Measurements from ENCODE around the gene WDR90. TPM values are rescaled to one million over a fixed set of nuclear protein-coding genes. Genes with fewer than 3 reads are reported as not detected.
"Not testable (repeated sequence)": the region's sequence is repeated elsewhere in the genome, so short reads cannot be mapped to it uniquely, and the experiment has no call there.

The WDR90 gene
- total RNA-seq, 1 experiment from 2014 or later: 47.9 TPM

GRCh38 chr16:687499-687898 lies 38.3 kb downstream of the WDR90 start:
- Mint-ChIP-seq H3K9me3 (ENCODE audit: unreplicated experiment) (no peaks in the 10 kb centered on the region), H3K4me1 (ENCODE audit: insufficient read depth, unreplicated experiment) (peaks cover 10% of the 10 kb centered on the region), H3K4me3 (ENCODE audit: unreplicated experiment) (no peak overlapping the region), H3K36me3 (ENCODE audit: insufficient read depth, unreplicated experiment) (peaks cover 67% of the 10 kb centered on the region), H3K27ac (ENCODE audit: low read depth, unreplicated experiment) (no peak overlapping the region), H3K27me3 (ENCODE audit: insufficient read depth, unreplicated experiment) (no peaks in the 10 kb centered on the region)
- TF ChIP-seq CTCF (IDR thresholded peaks at IDR 0.05; ENCODE audit: unreplicated experiment): no peak
- DNase-seq (ENCODE audit: unreplicated experiment): no peak
- POLR2A ChIA-PET: interaction anchor here (0.6 kb wide), 1 partner anchor 98 kb away, joined by 3 read pairs; the partner anchor contains the start of gene RAB40C
- intact Hi-C loops (cut with micrococcal nuclease): no loop called here
- BruUV-seq (replicated peaks): no TSS peak
- CTCF ChIA-PET: interaction anchor here (0.7 to 1.3 kb wide), 5 partner anchors 8 to 54 kb away, joined by 3 to 4 read pairs (median 3); no protein-coding TSS in a partner anchor

DNA sequence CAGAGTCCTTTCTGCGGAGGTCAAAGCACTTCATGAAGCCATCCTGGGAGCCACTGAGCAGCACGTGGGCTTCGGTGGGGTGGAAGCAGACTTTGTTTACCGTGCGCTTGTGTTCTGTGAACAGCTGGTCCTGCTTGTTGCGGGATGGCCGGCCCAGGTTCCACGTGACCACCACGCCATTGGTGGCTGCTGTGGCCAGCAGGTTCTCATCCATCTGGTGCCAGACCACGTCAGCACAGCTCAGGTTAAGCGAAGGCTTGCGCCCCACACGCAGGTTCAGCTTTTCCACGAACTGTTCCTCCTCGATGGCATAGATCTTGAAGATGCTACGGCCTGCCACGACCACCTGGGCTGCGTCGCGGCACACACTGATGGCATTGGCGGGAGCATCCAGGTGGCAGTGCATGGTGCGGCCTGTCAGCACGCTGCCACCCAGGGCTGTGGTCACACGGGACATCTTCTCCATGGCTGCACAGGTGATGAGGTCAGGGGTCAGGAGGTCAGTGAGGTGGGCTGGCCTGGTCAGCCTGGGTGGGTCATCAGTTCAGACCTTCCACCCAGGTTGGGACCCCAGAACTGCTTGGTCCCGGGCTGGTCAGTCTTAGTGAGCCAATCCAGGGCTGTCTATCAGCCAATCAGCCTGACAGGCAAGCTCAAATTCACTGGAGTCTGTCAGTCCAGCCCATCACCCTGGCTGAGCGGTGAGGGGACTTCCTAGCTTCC lies 40.2 kb downstream of the WDR90 start:
- intact Hi-C loops (cut with micrococcal nuclease): no loop called here
- POLR2A ChIA-PET: interaction anchor here (0.6 to 4.1 kb wide), 16 partner anchors 8 to 413 kb away, joined by 3 to 32 read pairs (median 4); partner anchors contain the start of genes ANTKMT, CCDC78, FBXL16 and METRN
- CTCF ChIA-PET: interaction anchor here (0.6 to 1.9 kb wide), 4 partner anchors 22 to 200 kb away, joined by 3 to 7 read pairs (median 5); no protein-coding TSS in a partner anchor
- Mint-ChIP-seq H3K27me3 (ENCODE audit: insufficient read depth, unreplicated experiment) (no peaks in the 10 kb centered on the region), H3K4me1 (ENCODE audit: insufficient read depth, unreplicated experiment) (peaks cover 10% of the 10 kb centered on the region), H3K9me3 (ENCODE audit: unreplicated experiment) (no peaks in the 10 kb centered on the region), H3K27ac (ENCODE audit: low read depth, unreplicated experiment) (peak overlapping the region; percentile 86), H3K4me3 (ENCODE audit: unreplicated experiment) (peak overlapping the region; percentile 87), H3K36me3 (ENCODE audit: insufficient read depth, unreplicated experiment) (peaks cover 66% of the 10 kb centered on the region)
- no peak for TF ChIP-seq CTCF (IDR thresholded peaks at IDR 0.05; ENCODE audit: unreplicated experiment)
- no TSS peak for BruUV-seq (replicated peaks)
- no peak for DNase-seq (ENCODE audit: unreplicated experiment)

DNA sequence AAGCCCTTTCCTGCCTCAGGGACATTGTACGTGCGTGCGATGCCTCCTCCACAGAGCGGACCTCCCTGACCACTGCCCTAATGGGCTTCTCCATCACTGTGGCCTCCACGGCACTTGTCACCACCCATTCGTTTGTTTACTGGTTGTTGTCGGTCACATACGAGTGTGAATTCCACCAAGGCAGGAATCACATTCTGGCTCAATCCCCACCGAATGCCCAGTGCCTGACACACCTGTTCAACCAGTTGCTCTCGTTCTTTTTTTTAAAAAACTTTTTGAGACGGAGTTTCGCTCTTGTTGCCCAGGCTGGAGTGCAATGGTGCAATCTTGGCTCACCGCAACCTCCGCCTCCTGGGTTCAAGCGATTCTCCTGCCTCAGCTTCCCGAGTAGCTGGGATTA lies 42.1 kb downstream of the WDR90 start:
- peak overlapping the region; percentile 87 for H3K4me3 Mint-ChIP-seq (ENCODE audit: unreplicated experiment)
- H3K27ac Mint-ChIP-seq (ENCODE audit: low read depth, unreplicated experiment); BruUV-seq (replicated peaks); intact Hi-C loops (cut with micrococcal nuclease); H3K27me3 Mint-ChIP-seq (ENCODE audit: insufficient read depth, unreplicated experiment); H3K9me3 Mint-ChIP-seq (ENCODE audit: unreplicated experiment); DNase-seq (ENCODE audit: unreplicated experiment): not testable (repeated sequence)
- H3K4me1 Mint-ChIP-seq (ENCODE audit: insufficient read depth, unreplicated experiment): peaks cover 10% of the 10 kb centered on the region
- ChIA-PET CTCF (interaction anchor here (0.6 kb wide), 1 partner anchor 306 kb away, joined by 3 read pairs; no protein-coding TSS in a partner anchor), POLR2A (interaction anchor here (1.1 to 4.1 kb wide), 5 partner anchors 10 to 29 kb away, joined by 3 to 32 read pairs (median 17); partner anchors contain the start of genes ANTKMT, METRN, RHBDL1 and STUB1)
- H3K36me3 Mint-ChIP-seq (ENCODE audit: insufficient read depth, unreplicated experiment): peaks cover 75% of the 10 kb centered on the region

- DNase-seq (ENCODE audit: unreplicated experiment): no peak
- no peak for TF ChIP-seq CTCF (IDR thresholded peaks at IDR 0.05; ENCODE audit: unreplicated experiment)
- TSS peak; percentile 66 for BruUV-seq (replicated peaks)
- H3K9me3 Mint-ChIP-seq (ENCODE audit: unreplicated experiment): no peaks in the 10 kb centered on the region
- intact Hi-C loops (cut with micrococcal nuclease): no loop called here
- ChIA-PET CTCF (interaction anchor here (1.0 kb wide), 1 partner anchor 22 kb away, joined by 3 read pairs; no protein-coding TSS in a partner anchor), POLR2A (interaction anchor here (0.6 to 1.4 kb wide), 9 partner anchors 8 to 728 kb away, joined by 3 to 9 read pairs (median 3); partner anchors contain the start of genes JMJD8, METRN, RHOT2 and STUB1)
- H3K27ac Mint-ChIP-seq (ENCODE audit: low read depth, unreplicated experiment): no peak overlapping the region
- peaks cover 10% of the 10 kb centered on the region for H3K4me1 Mint-ChIP-seq (ENCODE audit: insufficient read depth, unreplicated experiment)
- no peaks in the 10 kb centered on the region for H3K27me3 Mint-ChIP-seq (ENCODE audit: insufficient read depth, unreplicated experiment)
- H3K36me3 Mint-ChIP-seq (ENCODE audit: insufficient read depth, unreplicated experiment): peaks cover 83% of the 10 kb centered on the region
- H3K4me3 Mint-ChIP-seq (ENCODE audit: unreplicated experiment): no peak overlapping the region
Measured at GRCh38 chr16:692356-693108, 43.4 kb downstream of the WDR90 start.
